HL-60 (cell line): Measurements from ENCODE around the gene ARR3.

Experiments
- GABPA ChIP-seq: IDR thresholded peaks from 2 replicates; pipeline ENCODE4 v1.6.1; 2012; ENCODE audit warnings: low read depth
- POLR2AphosphoS5 ChIP-seq: IDR thresholded peaks from 2 replicates; pipeline ENCODE4 v1.6.1; 2012; ENCODE audit warnings: low read depth
- TF ChIP-seq, protein P1 (sequence below): IDR thresholded peaks from one replicate; pipeline ENCODE4 v1.5.1; 2011; ENCODE audit warnings: low read length, control low read depth, inconsistent platforms; ENCODE audit not compliant: insufficient read depth

DNA sequence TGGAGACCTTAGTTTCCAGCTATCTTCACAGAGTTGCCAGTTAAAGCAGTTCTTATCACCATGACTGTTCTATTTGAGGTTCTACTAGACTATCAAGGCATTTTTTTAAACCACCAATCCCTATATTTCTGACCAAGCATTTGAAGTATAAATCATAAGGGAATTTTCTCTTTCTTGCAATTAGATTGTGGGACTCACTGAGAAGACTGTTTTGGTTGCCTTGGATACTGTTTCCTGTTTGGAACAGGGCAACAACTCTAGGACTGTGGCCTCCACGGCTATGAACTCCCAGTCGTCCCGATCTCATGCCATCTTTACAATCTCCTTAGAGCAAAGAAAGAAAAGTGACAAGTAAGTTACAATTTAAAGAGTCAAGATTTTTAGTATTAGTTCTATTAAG, 33.6 kb downstream of the ARR3 start:
- TF ChIP-seq, protein P1, sequence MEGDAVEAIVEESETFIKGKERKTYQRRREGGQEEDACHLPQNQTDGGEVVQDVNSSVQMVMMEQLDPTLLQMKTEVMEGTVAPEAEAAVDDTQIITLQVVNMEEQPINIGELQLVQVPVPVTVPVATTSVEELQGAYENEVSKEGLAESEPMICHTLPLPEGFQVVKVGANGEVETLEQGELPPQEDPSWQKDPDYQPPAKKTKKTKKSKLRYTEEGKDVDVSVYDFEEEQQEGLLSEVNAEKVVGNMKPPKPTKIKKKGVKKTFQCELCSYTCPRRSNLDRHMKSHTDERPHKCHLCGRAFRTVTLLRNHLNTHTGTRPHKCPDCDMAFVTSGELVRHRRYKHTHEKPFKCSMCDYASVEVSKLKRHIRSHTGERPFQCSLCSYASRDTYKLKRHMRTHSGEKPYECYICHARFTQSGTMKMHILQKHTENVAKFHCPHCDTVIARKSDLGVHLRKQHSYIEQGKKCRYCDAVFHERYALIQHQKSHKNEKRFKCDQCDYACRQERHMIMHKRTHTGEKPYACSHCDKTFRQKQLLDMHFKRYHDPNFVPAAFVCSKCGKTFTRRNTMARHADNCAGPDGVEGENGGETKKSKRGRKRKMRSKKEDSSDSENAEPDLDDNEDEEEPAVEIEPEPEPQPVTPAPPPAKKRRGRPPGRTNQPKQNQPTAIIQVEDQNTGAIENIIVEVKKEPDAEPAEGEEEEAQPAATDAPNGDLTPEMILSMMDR, result no peak
- TF ChIP-seq POLR2AphosphoS5, result no peak
- TF ChIP-seq GABPA, result no peak
